Naive thymus-derived CD4-positive, alpha-beta T cell (primary cell): ENCODE results near the gene B3GLCT. TPM values are rescaled to one million over a fixed set of nuclear protein-coding genes. Genes with fewer than 3 reads are reported as not detected.

Source experiments
- ATAC-seq: fragments of 150-1000 bp; cut with Tn5 transposase; 2 replicates; pipeline ENCODE4 v1.10.0; 2021; ENCODE audit warnings: mild to moderate bottlenecking, moderate library complexity
- CTCF ChIA-PET: fragments of 350-600 bp; sonication (Branson Sonifier 250); formaldehyde crosslinking; loops from one replicate; lab custom pipeline; 2021; ENCODE audit warnings: antibody characterized with exemption; lab: Charles Lee
- POLR2A ChIA-PET: fragments of 350-600 bp; sonication (Branson Sonifier 250); formaldehyde crosslinking; loops from one replicate; lab custom pipeline; 2021; ENCODE audit warnings: antibody characterized with exemption, inconsistent platforms; lab: Charles Lee
- DNase-seq, 9 donors: peaks; one replicate each; pipeline versions ENCODE4 v3.0.0 to v3.0.0-alpha.2; 2020 to 2022; ENCODE audit warnings: mixed read lengths in 1 of 9
- H3K27ac ChIP-seq: one replicate; pipeline ENCODE4 v1.7.0; 2013; ENCODE audit warnings: mild to moderate bottlenecking, low read depth, low read length, moderate library complexity
- H3K27me3 ChIP-seq, 2 donors: one replicate each; pipeline ENCODE4 v1.7.0; 2013; ENCODE audit warnings: low read length in 2 of 2, mild to moderate bottlenecking in 2 of 2, moderate library complexity in 2 of 2; ENCODE audit not compliant: control insufficient read depth in 2 of 2, insufficient read depth in 2 of 2
- H3K36me3 ChIP-seq, 3 experiments: 1 replicate in 2 of 3; 2 replicates in 1 of 3; pipeline ENCODE4 v1.7.0; 2013; ENCODE audit warnings: low read length in 3 of 3, mild to moderate bottlenecking in 3 of 3, moderate library complexity in 1 of 3; ENCODE audit not compliant: insufficient read depth in 3 of 3, control insufficient read depth in 2 of 3
- H3K4me1 ChIP-seq, 2 donors: one replicate each; pipeline ENCODE4 v1.7.0; 2013; ENCODE audit warnings: low read length in 2 of 2, mild to moderate bottlenecking in 2 of 2, moderate library complexity in 1 of 2; ENCODE audit not compliant: control insufficient read depth in 2 of 2, insufficient read depth in 2 of 2
- H3K4me3 ChIP-seq: 2 replicates; pipeline ENCODE4 v1.7.0; 2013; ENCODE audit warnings: mild to moderate bottlenecking, low read length
- H3K9me3 ChIP-seq, 3 experiments: 1 replicate in 2 of 3; 2 replicates in 1 of 3; pipeline ENCODE4 v1.7.0; 2013; ENCODE audit warnings: low read length in 3 of 3; ENCODE audit not compliant: control insufficient read depth in 2 of 3
- H3K27ac Mint-ChIP-seq, 9 donors: one replicate each; pipeline ENCODE4 v1.8.0; 2020 to 2022; ENCODE audit warnings: mixed read lengths in 9 of 9, mild to moderate bottlenecking in 8 of 9, moderate library complexity in 5 of 9, inconsistent platforms in 2 of 9
- H3K27me3 Mint-ChIP-seq, 5 donors: one replicate each; pipeline ENCODE4 v1.8.0; 2021 to 2022; ENCODE audit warnings: mixed read lengths in 5 of 5, mild to moderate bottlenecking in 1 of 5
- H3K36me3 Mint-ChIP-seq, 5 donors: one replicate each; pipeline ENCODE4 v1.8.0; 2020 to 2022; ENCODE audit warnings: mixed read lengths in 5 of 5, mild to moderate bottlenecking in 3 of 5, inconsistent platforms in 1 of 5
- H3K4me1 Mint-ChIP-seq, 7 donors: one replicate each; pipeline ENCODE4 v1.8.0; 2020 to 2022; ENCODE audit warnings: mixed read lengths in 7 of 7, mild to moderate bottlenecking in 3 of 7, inconsistent platforms in 1 of 7
- H3K4me3 Mint-ChIP-seq, 10 donors: one replicate each; pipeline ENCODE4 v1.8.0; 2020 to 2022; ENCODE audit warnings: mild to moderate bottlenecking in 10 of 10, mixed read lengths in 10 of 10, moderate library complexity in 6 of 10, inconsistent platforms in 2 of 10
- H3K9me3 Mint-ChIP-seq, 11 donors: one replicate each; pipeline ENCODE4 v1.8.0; 2020 to 2022; ENCODE audit warnings: mixed read lengths in 11 of 11, mild to moderate bottlenecking in 4 of 11, inconsistent platforms in 1 of 11, moderate library complexity in 1 of 11
- intact Hi-C, 2 donors: fragments of 100-400 bp; cut with micrococcal nuclease; formaldehyde crosslinking; loops; one replicate each; pipeline ENCODE4 v1.15.1; 2023
- polyA plus RNA-seq, 2 donors: library from polyadenylated mRNA; unstranded; fragments of 300-500 nt; fragmentation: Illumina TruSeq; gene quantifications; one replicate each; pipeline ENCODE4 v1.2.3, GENCODE V29; 2021
- total RNA-seq, 6 experiments: library from RNA in 5 of 6; stranded (reverse) in 5 of 6; gene quantifications; 1 replicate in 5 of 6; 2 replicates in 1 of 6; pipeline ENCODE4 v1.2.3 and lab custom pipeline; 2021 to 2026

Gene B3GLCT
- total and polyA plus RNA-seq, 7 experiments from 2014 or later: 3.7 to 5.3 (median 4.5) TPM

DNA sequence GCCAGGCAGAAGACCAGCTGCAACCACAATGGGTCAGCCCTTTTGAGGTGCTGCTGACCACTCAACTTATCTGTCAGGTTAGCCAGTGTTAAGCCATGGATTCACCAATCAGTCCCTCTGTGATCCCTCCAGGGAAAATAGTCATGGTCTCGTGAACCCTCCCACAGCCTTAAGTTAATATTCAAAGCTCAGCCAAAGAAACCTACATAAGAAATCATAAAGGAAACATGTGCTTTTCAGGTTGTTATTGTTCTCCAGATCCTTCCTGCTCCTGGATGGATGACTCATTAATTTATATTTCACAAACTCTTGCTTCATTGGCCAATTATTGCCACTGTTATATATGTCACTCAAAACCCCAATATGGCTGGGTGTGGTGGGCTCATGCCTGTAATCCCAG, 161.9 kb downstream of the B3GLCT start:
- no peak for ATAC-seq
- H3K36me3 ChIP-seq: no peaks in the 10 kb centered on the region
- H3K9me3 ChIP-seq: peaks cover 0 to 12% (median 0%) of the 10 kb centered on the region in 3 experiments
- Mint-ChIP-seq H3K27me3 (peaks cover 0 to 18% (median 5%) of the 10 kb centered on the region in 5 donors), H3K9me3 (peaks cover 0 to 24% (median 5%) of the 10 kb centered on the region in 11 donors), H3K36me3 (peaks cover 0 to 4% (median 0%) of the 10 kb centered on the region in 5 donors), H3K4me1 (no peaks in the 10 kb centered on the region), H3K27ac (no peak overlapping the region), H3K4me3 (no peak overlapping the region)
- intact Hi-C loops: no loop called here
- H3K27me3 ChIP-seq: no peaks in the 10 kb centered on the region
- POLR2A ChIA-PET: no interaction called here
- H3K4me3 ChIP-seq: no peak overlapping the region
- CTCF ChIA-PET: no interaction called here
- H3K4me1 ChIP-seq: no peaks in the 10 kb centered on the region
- no peak for DNase-seq
- no peak overlapping the region for H3K27ac ChIP-seq

DNA sequence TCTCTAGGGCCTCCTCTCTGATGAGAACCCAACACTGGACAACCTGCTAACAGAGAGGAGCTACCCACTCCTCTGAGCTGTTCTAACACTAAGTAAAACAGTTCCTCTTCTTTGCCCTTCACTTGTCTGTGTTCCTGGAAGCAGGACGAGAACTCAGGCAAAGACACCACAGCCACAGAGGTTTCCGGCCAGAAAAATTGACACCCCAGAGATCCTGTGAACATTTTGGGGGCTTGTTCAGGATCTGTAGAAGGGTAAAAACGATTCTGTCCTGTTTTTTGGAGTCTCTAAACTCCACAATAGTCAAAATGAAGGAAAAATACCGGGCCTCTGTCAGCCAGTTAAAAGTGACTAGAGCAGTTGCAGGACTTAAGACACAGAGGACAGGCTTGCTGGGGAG, 165.9 kb downstream of the B3GLCT start:
- peaks cover 0 to 19% (median 5%) of the 10 kb centered on the region in 11 donors for H3K9me3 Mint-ChIP-seq
- intact Hi-C loops: no loop called here
- H3K4me1 ChIP-seq: no peaks in the 10 kb centered on the region
- ATAC-seq (no peak), DNase-seq (no peak)
- no peaks in the 10 kb centered on the region for H3K4me1 Mint-ChIP-seq
- H3K27ac ChIP-seq: no peak overlapping the region
- no peak overlapping the region for H3K4me3 Mint-ChIP-seq
- no peak overlapping the region for H3K4me3 ChIP-seq
- no peaks in the 10 kb centered on the region for H3K36me3 ChIP-seq
- H3K27ac Mint-ChIP-seq: no peak overlapping the region
- ChIA-PET POLR2A (no interaction called here), CTCF (no interaction called here)
- H3K27me3 Mint-ChIP-seq: peaks cover 0 to 16% (median 5%) of the 10 kb centered on the region in 5 donors
- H3K27me3 ChIP-seq: no peaks in the 10 kb centered on the region
- peaks cover 0 to 19% (median 0%) of the 10 kb centered on the region in 3 experiments for H3K9me3 ChIP-seq
- peaks cover 0 to 4% (median 0%) of the 10 kb centered on the region in 5 donors for H3K36me3 Mint-ChIP-seq

DNA sequence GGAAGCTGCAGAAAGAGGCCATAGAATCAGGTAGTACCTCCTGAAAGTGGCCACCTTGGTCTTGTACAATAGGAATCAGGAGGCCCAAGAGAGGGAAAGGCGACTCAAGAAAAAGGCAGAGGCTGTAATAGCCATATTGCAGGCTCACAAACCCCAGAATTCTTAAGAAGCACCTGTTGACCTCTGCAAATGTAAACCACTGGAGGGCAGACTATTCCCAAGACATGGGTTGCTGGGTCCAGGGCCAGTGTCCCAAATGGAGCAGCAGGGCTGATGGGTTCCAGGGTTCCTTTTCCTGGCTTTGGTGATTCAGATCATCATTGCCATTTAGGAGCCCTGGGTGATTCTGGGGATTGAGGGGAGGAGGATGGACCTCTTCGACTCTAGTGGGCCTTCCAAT, 167.6 kb downstream of the B3GLCT start:
- peaks cover 0 to 19% (median 0%) of the 10 kb centered on the region in 3 experiments for H3K9me3 ChIP-seq
- DNase-seq (no peak), ATAC-seq (no peak)
- no peaks in the 10 kb centered on the region for H3K27me3 ChIP-seq
- no peak overlapping the region for H3K4me3 ChIP-seq
- CTCF ChIA-PET: no interaction called here
- H3K9me3 Mint-ChIP-seq: peaks cover 0 to 19% (median 5%) of the 10 kb centered on the region in 11 donors
- H3K36me3 Mint-ChIP-seq: peaks cover 0 to 4% (median 0%) of the 10 kb centered on the region in 5 donors
- POLR2A ChIA-PET: no interaction called here
- H3K4me1 Mint-ChIP-seq: no peaks in the 10 kb centered on the region
- intact Hi-C loops: no loop called here
- H3K36me3 ChIP-seq: no peaks in the 10 kb centered on the region
- H3K27me3 Mint-ChIP-seq: peaks cover 0 to 11% (median 4%) of the 10 kb centered on the region in 5 donors
- H3K4me1 ChIP-seq: no peaks in the 10 kb centered on the region
- H3K27ac ChIP-seq: no peak overlapping the region
- no peak overlapping the region for H3K27ac Mint-ChIP-seq
- no peak overlapping the region for H3K4me3 Mint-ChIP-seq

DNA sequence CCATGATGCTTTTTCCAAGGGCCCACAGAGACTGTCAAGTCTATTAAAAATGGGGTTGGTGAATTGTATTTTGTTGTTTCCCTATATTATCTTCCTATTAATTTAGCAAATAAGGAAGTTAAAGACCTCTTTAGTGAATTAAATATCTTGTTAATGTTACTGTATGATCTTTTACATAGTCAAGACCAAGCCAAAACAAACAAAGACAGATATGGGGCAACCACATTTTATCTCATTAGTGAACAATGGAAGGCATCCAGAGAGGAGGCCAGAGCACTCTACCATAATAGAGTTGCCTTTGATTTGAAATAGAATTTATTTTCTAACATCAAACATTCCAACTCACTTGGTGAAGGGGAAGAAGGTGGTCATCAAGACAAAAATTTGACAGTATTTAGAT, 169.4 kb downstream of the B3GLCT start:
- POLR2A ChIA-PET: no interaction called here

DNA sequence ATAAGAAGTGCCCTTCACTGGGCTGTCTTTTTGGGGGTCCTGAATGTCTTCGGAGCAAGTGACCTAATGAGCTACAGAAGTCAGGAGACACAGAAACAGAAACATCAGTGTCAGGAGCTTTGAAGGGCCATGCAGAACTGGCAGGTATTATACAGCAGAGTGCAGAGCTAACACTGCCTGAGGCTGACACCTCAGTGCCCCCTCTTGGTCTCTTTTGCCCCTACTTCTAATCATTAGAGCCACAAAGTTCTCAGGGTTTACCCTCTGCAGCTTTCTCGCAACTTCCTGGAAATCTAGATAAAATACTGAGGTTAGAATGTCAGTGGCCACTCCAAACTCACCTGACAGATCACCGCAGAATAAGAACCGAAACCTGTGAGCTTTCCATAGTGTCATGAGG, 172.7 kb downstream of the B3GLCT start:
- Mint-ChIP-seq H3K4me3 (no peak overlapping the region), H3K36me3 (peaks cover 0 to 4% (median 0%) of the 10 kb centered on the region in 5 donors), H3K27ac (no peak overlapping the region), H3K4me1 (no peaks in the 10 kb centered on the region), H3K27me3 (peaks cover 0 to 22% (median 17%) of the 10 kb centered on the region in 5 donors), H3K9me3 (peaks cover 0 to 4% (median 0%) of the 10 kb centered on the region in 11 donors)
- DNase-seq (no peak), ATAC-seq (no peak)
- ChIA-PET CTCF (no interaction called here), POLR2A (no interaction called here)
- Histone ChIP-seq H3K27ac (no peak overlapping the region), H3K27me3 (no peaks in the 10 kb centered on the region), H3K4me3 (no peak overlapping the region), H3K36me3 (no peaks in the 10 kb centered on the region), H3K9me3 (peaks cover 0 to 1% (median 0%) of the 10 kb centered on the region in 3 experiments), H3K4me1 (no peaks in the 10 kb centered on the region)
- intact Hi-C loops: no loop called here

More for the DNA sequence above, 169.4 kb downstream of the B3GLCT start:
- Histone ChIP-seq H3K36me3 (no peaks in the 10 kb centered on the region), H3K27ac (no peak overlapping the region), H3K4me3 (no peak overlapping the region), H3K9me3 (peaks cover 0 to 19% (median 0%) of the 10 kb centered on the region in 3 experiments), H3K27me3 (no peaks in the 10 kb centered on the region), H3K4me1 (no peaks in the 10 kb centered on the region)
- DNase-seq: no peak
- Mint-ChIP-seq H3K9me3 (peaks cover 0 to 19% (median 5%) of the 10 kb centered on the region in 11 donors), H3K4me3 (no peak overlapping the region), H3K36me3 (peaks cover 0 to 4% (median 0%) of the 10 kb centered on the region in 5 donors), H3K27me3 (peaks cover 0 to 14% (median 6%) of the 10 kb centered on the region in 5 donors), H3K27ac (no peak overlapping the region), H3K4me1 (no peaks in the 10 kb centered on the region)
- intact Hi-C loops: no loop called here
- ATAC-seq: no peak
- CTCF ChIA-PET: no interaction called here

DNA sequence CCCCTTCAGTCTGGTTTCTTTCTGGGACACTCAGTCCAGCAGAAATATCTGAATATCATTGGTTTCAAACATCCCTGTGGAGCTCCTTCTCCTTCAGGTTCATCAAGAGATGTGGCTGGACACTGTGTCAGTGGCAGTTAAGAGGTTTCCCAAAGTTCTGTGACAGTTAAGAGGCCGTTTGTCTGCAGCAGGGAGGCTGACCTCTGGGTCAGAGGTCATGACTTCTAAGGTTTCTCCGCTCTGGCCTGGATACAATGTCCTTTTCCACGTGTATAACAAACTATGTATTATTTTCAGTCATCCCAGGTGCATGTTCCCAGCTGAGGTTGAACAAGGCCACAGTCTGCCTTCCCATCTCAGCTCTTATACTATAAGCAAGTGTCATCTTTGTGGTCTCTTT, 174.9 kb downstream of the B3GLCT start:
- ChIA-PET POLR2A (no interaction called here), CTCF (no interaction called here)
- Histone ChIP-seq H3K27ac (no peak overlapping the region), H3K36me3 (no peaks in the 10 kb centered on the region), H3K9me3 (no peaks in the 10 kb centered on the region), H3K4me1 (no peaks in the 10 kb centered on the region), H3K4me3 (no peak overlapping the region), H3K27me3 (no peaks in the 10 kb centered on the region)
- peaks cover 0 to 4% (median 0%) of the 10 kb centered on the region in 11 donors for H3K9me3 Mint-ChIP-seq
- no peak for DNase-seq
- no peak for ATAC-seq
- H3K27ac Mint-ChIP-seq: no peak overlapping the region
- H3K27me3 Mint-ChIP-seq: peaks cover 0 to 26% (median 19%) of the 10 kb centered on the region in 5 donors
- intact Hi-C loops: no loop called here
- H3K4me3 Mint-ChIP-seq: no peak overlapping the region
- H3K36me3 Mint-ChIP-seq: peaks cover 0 to 4% (median 0%) of the 10 kb centered on the region in 5 donors
- no peaks in the 10 kb centered on the region for H3K4me1 Mint-ChIP-seq

DNA sequence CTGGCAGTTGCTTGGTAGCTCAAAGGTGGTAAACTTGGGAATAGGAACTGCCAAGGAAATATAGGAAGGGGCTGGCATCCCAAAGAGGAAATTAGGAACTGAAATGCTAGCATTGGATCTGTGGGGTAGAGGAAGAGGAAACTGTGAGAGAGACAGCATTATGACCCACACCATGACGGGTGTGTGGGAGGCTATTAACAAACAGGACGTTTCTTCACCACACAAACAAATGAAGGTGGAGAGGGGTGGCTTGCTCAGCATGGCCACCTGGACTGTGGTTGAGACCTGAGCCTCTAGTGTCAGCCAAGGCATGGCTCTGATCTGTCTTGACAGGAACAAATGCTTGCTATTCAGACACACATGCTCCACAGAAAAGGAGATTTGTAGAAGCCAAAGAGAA, 178.2 kb downstream of the B3GLCT start:
- Histone ChIP-seq H3K4me3 (no peak overlapping the region), H3K27ac (no peak overlapping the region), H3K36me3 (no peaks in the 10 kb centered on the region), H3K4me1 (no peaks in the 10 kb centered on the region), H3K27me3 (no peaks in the 10 kb centered on the region), H3K9me3 (no peaks in the 10 kb centered on the region)
- Mint-ChIP-seq H3K27ac (no peak overlapping the region), H3K27me3 (peaks cover 0 to 25% (median 19%) of the 10 kb centered on the region in 5 donors), H3K4me3 (no peak overlapping the region), H3K36me3 (peaks cover 0 to 4% (median 0%) of the 10 kb centered on the region in 5 donors), H3K9me3 (peaks cover 0 to 4% (median 0%) of the 10 kb centered on the region in 11 donors), H3K4me1 (no peaks in the 10 kb centered on the region)
- intact Hi-C loops: no loop called here
- ChIA-PET POLR2A (no interaction called here), CTCF (no interaction called here)
- no peak for DNase-seq
- ATAC-seq: no peak
